Small intestine (tissue), 7 donors: Measurements from ENCODE around the gene CLEC1A. TPM values are rescaled to one million over a fixed set of nuclear protein-coding genes. Genes with fewer than 3 reads are reported as not detected.

Source experiments
- DNase-seq, 2 donors: peaks; one replicate each; pipeline versions ENCODE4 v3.0.0 to v3.0.0-alpha.2; 2013
- FAIRE-seq: peaks from 2 replicates; lab custom pipeline; 2012; peaks lifted over from hg19 to GRCh38; lab: Jason Lieb, UNC
- H3K27ac ChIP-seq, 3 donors: one replicate each; pipeline ENCODE4 v1.5.1; 2013; ENCODE audit warnings: low read length in 2 of 3, mild to moderate bottlenecking in 2 of 3, control low read depth in 1 of 3, inconsistent platforms in 1 of 3, low read depth in 1 of 3, moderate library complexity in 1 of 3
- H3K27me3 ChIP-seq, 3 donors: one replicate each; pipeline ENCODE4 v1.6.1; 2013; ENCODE audit warnings: low read length in 3 of 3, inconsistent platforms in 1 of 3; ENCODE audit not compliant: control insufficient read depth in 3 of 3, insufficient read depth in 3 of 3
- H3K36me3 ChIP-seq, 3 donors: one replicate each; pipeline ENCODE4 v1.6.1; 2013; ENCODE audit warnings: low read length in 3 of 3, inconsistent platforms in 1 of 3, low read depth in 1 of 3, mild to moderate bottlenecking in 1 of 3, moderate library complexity in 1 of 3; ENCODE audit not compliant: control insufficient read depth in 3 of 3, insufficient read depth in 2 of 3
- H3K4me1 ChIP-seq, 3 donors: one replicate each; pipeline ENCODE4 v1.6.1; 2013; ENCODE audit warnings: low read length in 2 of 3, inconsistent platforms in 1 of 3, low read depth in 1 of 3, mild to moderate bottlenecking in 1 of 3, moderate library complexity in 1 of 3; ENCODE audit not compliant: control insufficient read depth in 3 of 3, insufficient read depth in 2 of 3
- H3K4me3 ChIP-seq, 3 donors: one replicate each; pipeline ENCODE4 v1.5.1; 2013; ENCODE audit warnings: low read length in 3 of 3, control low read depth in 1 of 3, inconsistent platforms in 1 of 3, low read depth in 1 of 3, mild to moderate bottlenecking in 1 of 3, moderate library complexity in 1 of 3
- H3K9me3 ChIP-seq, 2 donors: one replicate each; pipeline ENCODE4 v1.6.1; 2013; ENCODE audit warnings: low read depth in 1 of 2, low read length in 1 of 2; ENCODE audit not compliant: control insufficient read depth in 2 of 2, insufficient read depth in 1 of 2
- WGBS, 3 donors: extraction: QIAGEN DNeasy Blood & Tissue Kit; methylation state at CpG; one replicate each; pipeline ENCODE4 v1.1.7; 2013; 5-methylcytosine and 5-hydroxymethylcytosine counted together
- polyA plus RNA-seq, 4 donors: library from polyadenylated mRNA; stranded (reverse) in 3 of 4; unstranded in 1 of 4; fragments of 200-250 nt in 3 of 4; fragments of 120-200 nt in 1 of 4; gene quantifications; one replicate each; pipeline versions ENCODE4 v1.2.1 to v1.2.3, GENCODE V29; 2013
- donor health status: healthy with polysubstance abuse.
- donor health status: control.
- donor health status: control.
- donor health status: Bipolar disorder and iron deficiency.
- donor health status: healthy.

CLEC1A gene
- polyA plus RNA-seq, 4 donors, result 1.6 to 4.9 TPM; not detected in 2

DNA sequence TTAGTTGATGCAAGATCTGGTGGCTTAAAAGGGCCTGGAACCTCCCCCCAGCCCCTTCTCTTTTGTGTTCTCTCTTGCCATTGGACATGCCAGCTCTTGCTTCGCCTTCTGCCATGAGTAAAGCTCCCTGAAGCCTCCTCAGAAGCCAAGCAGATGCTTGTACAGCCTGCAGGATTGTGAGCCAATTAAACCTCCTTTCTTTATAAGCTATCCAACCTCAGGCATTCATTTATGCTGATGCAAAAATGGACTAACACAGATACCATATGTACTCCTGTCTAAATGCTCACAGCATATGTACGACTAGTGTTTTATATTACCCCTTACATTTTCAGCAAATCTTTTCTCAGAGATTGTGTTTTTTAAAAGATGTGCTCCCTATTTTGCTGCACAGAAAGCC lies 26.7 kb downstream of the CLEC1A start:
- no peak overlapping the region for H3K27ac ChIP-seq
- 80 to 95% (median 90%) methylated on average over 2 of the region's 2 CpGs for WGBS, 3 donors
- FAIRE-seq (no peak), DNase-seq (no peak)
- H3K27me3 ChIP-seq, result no peaks in the 10 kb centered on the region
- no peaks in the 10 kb centered on the region for H3K36me3 ChIP-seq
- no peaks in the 10 kb centered on the region for H3K4me1 ChIP-seq
- H3K4me3 ChIP-seq, result no peak overlapping the region
- H3K9me3 ChIP-seq, result no peaks in the 10 kb centered on the region

GRCh38 chr12:10070380-10070779 lies 28.4 kb downstream of the CLEC1A start:
- Histone ChIP-seq H3K4me1 (no peaks in the 10 kb centered on the region), H3K27ac (no peak overlapping the region), H3K27me3 (no peaks in the 10 kb centered on the region), H3K9me3 (no peaks in the 10 kb centered on the region), H3K36me3 (no peaks in the 10 kb centered on the region), H3K4me3 (no peak overlapping the region)
- FAIRE-seq (no peak), DNase-seq (no peak)
- 89 to 96% (median 92%) methylated on average over 4 of the region's 4 CpGs for WGBS, 3 donors

GRCh38 chr12:10069976-10070375 lies 28.8 kb downstream of the CLEC1A start:
- Histone ChIP-seq H3K27me3 (no peaks in the 10 kb centered on the region), H3K36me3 (no peaks in the 10 kb centered on the region), H3K9me3 (no peaks in the 10 kb centered on the region), H3K27ac (no peak overlapping the region), H3K4me3 (no peak overlapping the region), H3K4me1 (no peaks in the 10 kb centered on the region)
- WGBS, 3 donors, result 19 to 31% (median 23%) methylated on average over 3 of the region's 3 CpGs
- no peak for DNase-seq
- FAIRE-seq, result no peak

GRCh38 chr12:10069099-10069498 lies 29.7 kb downstream of the CLEC1A start:
- Histone ChIP-seq H3K27ac (peak overlapping the region in 2 of 3 donors; percentile 54 to 65), H3K4me3 (no peak overlapping the region), H3K9me3 (no peaks in the 10 kb centered on the region), H3K27me3 (no peaks in the 10 kb centered on the region), H3K4me1 (no peaks in the 10 kb centered on the region), H3K36me3 (no peaks in the 10 kb centered on the region)
- 48 to 90% (median 84%) methylated on average over 4 of the region's 4 CpGs for WGBS, 3 donors
- DNase-seq (no peak), FAIRE-seq (no peak)

DNA sequence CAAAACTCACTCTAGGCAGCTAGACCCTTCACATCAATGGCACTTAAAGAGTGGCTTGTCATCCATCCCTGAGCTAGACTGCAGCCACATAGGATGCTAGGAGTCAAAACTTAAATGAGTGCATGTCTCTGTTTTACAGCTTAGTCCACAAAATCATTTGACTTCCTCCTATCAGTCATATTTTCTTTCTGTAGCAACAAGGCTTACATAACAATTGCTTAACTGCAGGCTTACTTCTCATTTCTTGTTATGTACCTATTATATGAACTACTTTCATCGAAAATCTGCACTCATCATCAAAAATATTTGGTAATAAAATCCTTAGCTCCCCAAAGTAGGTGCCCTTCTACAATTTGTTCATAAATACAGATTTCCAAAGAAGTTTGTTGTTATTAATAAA lies 30.1 kb downstream of the CLEC1A start:
- Histone ChIP-seq H3K4me1 (no peaks in the 10 kb centered on the region), H3K36me3 (no peaks in the 10 kb centered on the region), H3K9me3 (no peaks in the 10 kb centered on the region), H3K27me3 (no peaks in the 10 kb centered on the region), H3K4me3 (no peak overlapping the region), H3K27ac (peak overlapping the region in 2 of 3 donors; percentile 54 to 64)
- WGBS, 3 donors, result 60 to 78% (median 73%) methylated on average over 1 of the region's 1 CpG
- DNase-seq (no peak), FAIRE-seq (no peak)

DNA sequence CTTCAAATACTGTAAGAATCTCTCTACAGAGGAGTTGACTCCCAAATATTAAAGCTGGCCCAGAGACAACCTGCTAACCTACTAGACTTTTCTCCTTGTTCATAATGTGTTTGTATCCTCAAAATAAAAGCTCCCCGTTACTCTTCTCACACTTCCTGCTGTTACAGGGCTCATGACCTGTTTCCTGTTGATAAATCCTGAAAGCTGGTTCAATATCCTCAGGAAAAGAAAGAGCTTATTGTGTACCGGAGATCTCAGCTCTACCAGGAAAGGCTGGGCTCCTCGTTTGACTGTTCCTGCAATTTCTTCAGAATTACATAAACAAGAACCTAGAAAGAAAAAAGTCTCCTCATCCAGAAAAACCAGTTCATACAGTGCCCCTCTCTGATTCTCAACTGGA lies 30.8 kb downstream of the CLEC1A start:
- no peak for DNase-seq
- FAIRE-seq, result no peak
- Histone ChIP-seq H3K9me3 (no peaks in the 10 kb centered on the region), H3K4me1 (no peaks in the 10 kb centered on the region), H3K4me3 (no peak overlapping the region), H3K36me3 (no peaks in the 10 kb centered on the region), H3K27me3 (no peaks in the 10 kb centered on the region), H3K27ac (peak overlapping the region in 1 of 3 donors; percentile 54)
- 2 to 16% (median 6%) methylated on average over 3 of the region's 3 CpGs for WGBS, 3 donors

GRCh38 chr12:10067264-10067663 lies 31.5 kb downstream of the CLEC1A start:
- Histone ChIP-seq H3K27me3 (no peaks in the 10 kb centered on the region), H3K9me3 (no peaks in the 10 kb centered on the region), H3K36me3 (no peaks in the 10 kb centered on the region), H3K27ac (peak overlapping the region in 2 of 3 donors; percentile 4 to 58), H3K4me3 (no peak overlapping the region), H3K4me1 (no peaks in the 10 kb centered on the region)
- no peak for DNase-seq
- FAIRE-seq, result no peak
- 67 to 84% (median 83%) methylated on average over 4 of the region's 4 CpGs for WGBS, 3 donors

DNA sequence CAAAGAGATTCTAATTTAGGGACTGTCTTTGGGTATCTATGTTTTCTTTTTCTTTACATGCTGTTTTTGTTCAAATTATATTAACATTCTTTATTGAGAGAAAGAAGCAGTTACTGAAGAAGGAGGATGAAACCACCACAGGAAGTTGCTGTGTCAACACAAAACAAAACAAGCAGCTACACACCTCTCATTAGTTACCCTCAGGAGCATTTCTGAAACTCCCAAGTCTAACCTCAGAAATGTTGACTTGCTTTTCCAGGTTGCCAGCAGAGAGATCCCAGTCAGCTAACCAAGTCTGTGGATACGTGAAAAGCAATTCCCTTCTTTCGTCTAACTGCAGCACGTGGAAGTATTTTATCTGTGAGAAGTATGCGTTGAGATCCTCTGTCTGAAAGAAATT lies 33.5 kb downstream of the CLEC1A start:
- Histone ChIP-seq H3K27me3 (no peaks in the 10 kb centered on the region), H3K4me3 (no peak overlapping the region), H3K4me1 (no peaks in the 10 kb centered on the region), H3K27ac (no peak overlapping the region), H3K9me3 (no peaks in the 10 kb centered on the region), H3K36me3 (no peaks in the 10 kb centered on the region)
- 82 to 91% (median 86%) methylated on average over 4 of the region's 4 CpGs for WGBS, 3 donors
- DNase-seq, result no peak
- FAIRE-seq, result no peak

DNA sequence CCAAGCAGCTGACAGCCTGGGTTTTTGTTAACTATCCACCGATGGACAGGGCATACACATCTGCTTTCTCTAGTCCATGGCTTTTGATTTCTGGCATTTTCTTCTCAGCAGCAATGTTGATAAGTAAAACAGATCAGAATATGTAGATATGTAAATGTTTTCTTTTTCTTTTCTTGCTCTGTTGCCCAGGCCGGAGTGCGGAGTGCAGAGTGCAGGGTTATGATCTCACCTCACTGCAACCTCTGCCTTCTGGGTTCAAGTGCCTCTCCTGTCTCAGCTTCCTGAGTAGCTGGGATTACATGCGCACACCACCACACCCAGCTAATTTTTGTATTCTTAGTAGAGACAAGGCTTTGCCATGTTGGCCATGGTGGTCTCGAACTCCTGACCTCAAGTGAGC lies 40.4 kb downstream of the CLEC1A start:
- FAIRE-seq (no peak), DNase-seq (no peak)
- no peaks in the 10 kb centered on the region for H3K36me3 ChIP-seq
- H3K9me3 ChIP-seq, result no peaks in the 10 kb centered on the region
- no peaks in the 10 kb centered on the region for H3K27me3 ChIP-seq
- H3K4me1 ChIP-seq, result no peaks in the 10 kb centered on the region
- H3K27ac ChIP-seq, result no peak overlapping the region
- 71 to 75% (median 74%) methylated on average over 5 of the region's 5 CpGs for WGBS, 3 donors
- no peak overlapping the region for H3K4me3 ChIP-seq
